ENCODE results near the gene JHY.
"Not testable (repeated sequence)": the region's sequence is repeated elsewhere in the genome, so short reads cannot be mapped to it uniquely, and the experiment has no call there.

Gene JHY

DNA sequence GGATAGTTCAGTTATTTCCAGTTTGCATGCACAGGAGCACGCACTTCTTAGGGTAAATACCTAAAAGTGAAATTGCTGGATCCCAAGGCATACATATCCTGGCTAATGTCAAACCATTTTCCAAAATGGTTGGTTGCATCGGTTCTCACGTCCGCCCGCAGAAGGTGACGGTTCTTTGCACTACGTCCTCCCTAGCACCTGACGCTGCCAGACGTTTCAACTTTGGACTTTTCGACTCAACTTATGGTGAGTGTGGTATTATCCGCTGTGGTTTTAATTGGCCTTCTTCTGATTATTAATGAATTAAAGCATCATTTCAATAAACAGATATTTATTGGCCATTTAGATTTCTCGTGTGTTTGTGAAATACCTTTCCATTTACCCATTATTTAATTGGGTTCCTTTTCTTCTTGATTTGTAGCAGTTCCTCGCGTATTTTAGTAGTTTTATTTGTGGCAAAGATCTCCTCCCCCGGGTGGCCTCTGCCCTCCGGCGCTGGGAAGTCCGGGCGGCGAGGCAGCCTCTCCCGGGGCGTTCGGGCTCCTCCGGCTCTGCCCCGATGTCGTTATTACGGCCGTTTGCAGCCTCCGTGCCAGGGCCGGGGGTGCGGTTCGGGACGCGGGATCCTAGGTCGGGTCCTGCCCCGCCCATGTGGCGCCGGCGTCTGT, at the start of gene JHY:
Gene JHY (plus strand): TSS at position 571 of the 668 bp plus-strand sequence. CDS start 3,091 bp downstream, outside the sequence.
- DNase-seq, result no peak

DNA sequence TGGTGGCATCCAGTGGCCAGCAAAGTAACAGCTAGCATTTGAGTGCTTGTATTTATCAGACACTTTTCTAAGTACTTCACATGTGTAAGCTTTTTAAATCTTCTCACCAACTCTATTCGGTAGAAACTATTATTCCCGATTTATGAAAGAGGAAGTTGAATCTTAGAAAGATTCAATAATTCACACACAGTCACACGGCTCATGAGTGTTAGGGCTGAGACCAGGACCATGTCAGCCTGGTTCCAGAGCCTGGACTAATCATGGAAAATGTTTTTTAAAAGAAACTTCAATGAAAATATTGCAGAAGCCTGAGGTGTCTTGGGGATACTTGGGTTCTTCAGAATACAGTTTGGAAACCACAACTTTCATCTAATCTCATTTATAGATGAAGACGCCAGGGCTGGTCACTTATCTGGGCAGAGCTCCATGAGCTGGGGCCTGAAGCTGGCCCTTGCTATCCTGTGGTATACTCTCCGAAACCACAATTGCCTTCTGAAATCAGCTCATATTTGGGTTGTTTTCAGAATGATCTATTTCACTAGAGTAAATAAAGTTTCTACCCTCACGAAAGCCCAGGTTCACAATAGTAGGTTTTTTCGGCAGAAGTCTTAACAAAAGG, 48.6 kb upstream of the JHY start:
- no peak for DNase-seq

DNA sequence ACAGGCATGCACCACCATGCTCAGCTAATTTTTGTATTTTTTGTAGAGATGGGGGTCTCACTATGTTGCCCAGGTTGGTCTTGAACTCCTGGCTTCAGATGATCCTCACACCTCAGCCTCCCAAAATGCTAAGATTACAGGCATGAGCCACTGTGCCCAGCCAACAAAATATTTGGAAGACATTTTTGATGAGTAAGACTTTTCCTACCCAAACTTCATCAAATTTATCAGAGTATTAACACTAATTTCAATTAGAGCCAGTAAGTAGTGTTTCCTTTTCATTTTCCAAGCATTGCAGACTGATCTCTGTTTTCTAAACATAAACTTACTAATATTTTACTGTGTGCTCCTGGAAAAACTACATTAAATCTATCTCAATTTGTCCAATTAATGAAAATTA, 45.6 kb upstream of the JHY start:
- DNase-seq, result no peak

DNA sequence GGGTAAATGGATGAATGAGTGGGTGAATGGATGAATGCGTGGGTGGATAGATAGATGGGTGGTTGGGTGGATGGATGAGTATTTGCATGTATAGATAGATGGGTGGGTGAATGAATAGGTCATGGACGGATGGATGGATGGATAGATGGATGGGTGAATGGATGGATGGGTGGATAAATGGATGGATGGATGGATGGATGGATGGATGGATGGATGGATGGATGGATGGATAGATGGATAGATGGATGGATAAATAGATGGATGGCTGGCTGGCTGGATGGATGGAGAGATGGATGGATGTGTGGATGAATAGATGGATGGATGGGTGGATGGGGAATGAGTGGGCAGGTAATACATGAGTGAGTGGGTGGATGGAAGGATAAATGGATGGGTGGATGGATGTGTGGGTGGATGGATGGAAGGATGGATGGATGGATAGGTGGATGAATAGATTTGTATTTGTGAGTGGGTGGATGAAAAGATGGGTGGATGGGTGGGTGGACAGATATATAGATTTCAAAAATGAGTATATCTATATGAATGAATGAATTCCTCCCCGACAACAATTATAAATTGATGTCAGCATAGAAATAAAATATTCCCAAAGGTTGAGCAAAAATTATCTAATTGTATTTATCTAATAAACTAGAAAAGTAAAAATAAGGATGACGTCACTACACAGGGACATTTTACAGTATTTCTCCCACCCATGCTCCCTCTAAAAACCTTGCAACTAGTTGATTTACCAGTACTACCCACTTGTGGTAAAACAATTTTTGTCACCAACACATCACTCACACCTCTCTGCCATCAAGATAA, 44.8 kb upstream of the JHY start:
- no peak for DNase-seq

DNA sequence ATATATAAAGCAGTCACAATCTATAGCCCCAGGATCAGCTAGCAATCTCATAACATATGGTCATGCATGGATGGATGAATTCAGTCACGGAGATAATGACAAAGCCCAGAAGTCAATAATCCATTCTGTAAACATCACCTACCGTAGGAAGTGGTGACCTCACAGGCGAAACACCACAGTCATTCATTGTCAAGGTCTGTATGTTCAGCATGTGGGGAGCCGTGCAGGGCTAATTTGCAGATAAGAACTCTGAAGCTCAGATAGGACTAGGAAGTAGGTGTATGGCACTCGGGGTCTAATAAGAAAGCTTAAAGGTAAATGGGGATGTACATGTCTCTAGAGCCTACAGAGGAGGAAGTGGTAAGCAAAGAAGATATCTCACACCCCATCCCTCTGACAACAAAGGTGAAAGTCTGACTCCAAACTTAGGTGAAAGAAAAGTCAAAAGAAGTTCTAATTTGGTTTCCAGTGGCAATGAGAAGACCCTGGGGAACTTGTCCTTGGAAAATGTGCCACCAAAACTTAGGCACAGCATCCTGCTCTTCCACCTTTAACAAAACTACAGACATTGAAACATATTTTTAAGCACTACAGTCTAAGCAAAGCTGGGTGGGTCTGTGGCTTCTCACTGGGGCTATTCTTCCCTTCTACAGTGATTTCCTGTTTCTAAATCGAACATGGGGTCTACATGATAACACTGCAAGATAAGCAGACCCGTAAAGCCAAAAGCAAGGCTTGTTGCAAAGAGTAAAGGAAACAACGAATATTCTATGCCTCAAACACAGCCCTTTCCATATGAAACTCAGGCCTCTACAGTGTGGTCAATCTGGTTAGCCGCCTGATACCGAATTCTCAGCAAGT, 39.0 kb upstream of the JHY start:
- no peak for DNase-seq

DNA sequence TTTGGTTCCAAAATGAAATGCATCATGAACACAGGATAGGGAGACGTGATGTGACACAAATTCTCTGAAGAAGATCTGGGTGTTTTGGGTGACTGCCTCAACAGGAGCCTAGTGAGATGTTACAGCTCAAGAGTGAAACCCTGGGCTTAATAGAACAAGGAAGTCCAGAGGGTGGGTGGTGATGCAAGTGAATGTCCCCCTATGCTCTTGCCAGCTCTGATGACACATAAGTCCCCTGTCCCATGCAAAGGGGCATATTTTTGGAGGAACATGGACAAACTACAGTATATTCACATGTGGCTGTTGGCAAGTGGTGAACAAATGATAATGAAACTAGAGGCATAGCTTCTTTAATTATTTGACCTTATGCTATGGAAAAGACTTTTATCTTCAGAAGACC, 35.1 kb upstream of the JHY start:
- no peak for DNase-seq

DNA sequence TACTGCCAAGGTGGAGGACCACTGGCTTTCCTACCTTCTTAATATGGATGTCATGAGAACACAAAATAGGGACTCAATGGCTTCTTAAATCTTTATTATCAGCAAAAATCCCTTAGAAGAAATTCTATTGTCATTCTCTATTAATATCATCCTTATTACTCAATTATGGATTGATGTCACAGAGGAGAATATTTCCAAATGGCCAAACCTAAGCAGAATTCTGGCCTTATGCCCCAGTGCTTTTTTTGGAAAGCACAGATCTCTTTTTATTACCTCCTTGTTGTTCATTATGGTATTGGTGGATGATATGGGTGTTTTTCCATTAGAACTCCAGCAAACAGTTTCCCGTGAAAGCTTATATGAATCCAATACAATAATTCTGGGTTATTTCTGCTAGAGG, 34.4 kb upstream of the JHY start:
- no peak for DNase-seq

DNA sequence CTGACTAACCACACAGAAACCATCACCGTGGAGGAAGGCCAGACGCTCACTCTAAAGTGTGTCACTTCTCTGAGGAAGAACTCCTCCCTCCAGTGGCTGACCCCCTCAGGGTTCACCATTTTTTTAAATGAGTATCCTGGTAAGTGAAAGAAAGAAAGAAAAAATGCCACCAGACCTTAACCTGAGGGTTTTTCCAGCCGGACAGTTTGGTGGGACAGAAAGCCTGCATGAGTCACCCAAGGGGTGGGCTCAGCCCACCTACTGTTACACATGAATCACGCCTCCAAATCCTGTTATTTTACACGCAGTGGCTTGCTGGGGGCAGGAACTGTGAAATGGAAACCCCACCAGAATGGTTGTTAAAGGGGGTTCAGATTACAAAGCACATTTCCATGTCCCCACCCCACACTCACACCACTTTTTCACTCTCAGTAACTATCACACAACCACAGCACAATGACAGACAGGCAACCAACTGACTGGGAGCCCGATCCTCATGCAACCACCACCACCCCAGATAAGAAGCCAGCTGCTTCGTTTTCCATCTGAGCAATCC, 32.4 kb upstream of the JHY start:
- peak; percentile 87 for DNase-seq

DNA sequence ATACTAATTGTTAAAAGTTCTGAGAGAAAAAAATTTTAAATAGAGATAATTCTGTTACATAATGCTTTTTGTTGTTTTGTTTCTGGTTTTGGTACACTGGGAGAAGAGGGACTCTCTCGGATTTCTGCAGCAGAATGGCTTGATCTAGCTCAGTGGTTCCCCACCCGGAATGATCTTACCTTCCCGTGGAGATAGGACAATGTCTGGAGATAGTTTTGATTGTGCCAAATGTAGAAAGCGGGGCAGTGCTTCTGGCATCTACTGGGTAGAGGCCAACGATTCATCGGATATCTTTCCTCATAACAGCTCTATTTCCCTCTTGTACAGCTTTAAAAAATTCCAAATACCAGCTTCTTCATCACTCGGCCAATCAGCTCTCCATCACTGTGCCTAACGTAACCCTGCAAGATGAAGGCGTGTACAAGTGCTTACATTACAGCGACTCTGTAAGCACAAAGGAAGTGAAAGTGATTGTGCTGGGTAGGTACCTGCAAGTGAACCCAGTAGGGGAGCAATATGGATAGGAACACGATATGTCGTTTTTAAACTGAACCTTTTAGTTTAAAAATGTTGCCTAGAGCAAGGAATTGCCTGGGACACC, 31.1 kb upstream of the JHY start:
- DNase-seq, result no peak

DNA sequence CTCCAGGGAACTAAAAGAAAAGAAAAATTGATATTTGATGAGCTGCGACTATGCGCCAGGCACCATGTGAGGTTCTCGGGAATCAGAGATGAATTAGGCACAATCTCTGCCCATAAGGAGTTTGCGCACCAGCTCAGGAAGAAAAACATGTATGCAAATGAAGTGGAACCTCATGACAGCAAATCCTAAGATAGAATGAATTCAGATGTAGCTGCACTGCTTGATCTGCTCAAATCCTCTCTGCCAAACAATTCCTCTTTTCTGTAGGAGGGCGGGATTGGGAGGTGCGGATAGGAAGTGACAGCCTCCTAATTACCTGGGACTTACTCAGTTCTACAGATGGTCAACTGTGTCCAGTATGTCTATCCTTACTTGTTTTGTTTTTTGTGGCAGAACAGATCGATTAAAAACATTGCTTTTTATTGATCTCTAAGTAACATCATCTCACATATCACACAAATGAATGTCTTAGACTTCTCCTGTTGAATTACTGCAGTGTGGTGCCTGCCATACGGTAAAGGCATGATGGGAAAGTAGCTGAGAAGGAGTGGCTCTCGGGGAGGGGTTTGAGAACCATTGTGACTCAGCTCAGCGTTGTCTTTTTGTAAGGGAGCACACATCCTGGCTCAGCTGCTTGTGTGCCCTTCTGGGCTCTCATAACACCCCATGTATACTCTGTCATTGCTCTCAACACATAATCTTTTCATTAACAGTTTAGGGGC, 30.3 kb upstream of the JHY start:
- DNase-seq, result no peak

DNA sequence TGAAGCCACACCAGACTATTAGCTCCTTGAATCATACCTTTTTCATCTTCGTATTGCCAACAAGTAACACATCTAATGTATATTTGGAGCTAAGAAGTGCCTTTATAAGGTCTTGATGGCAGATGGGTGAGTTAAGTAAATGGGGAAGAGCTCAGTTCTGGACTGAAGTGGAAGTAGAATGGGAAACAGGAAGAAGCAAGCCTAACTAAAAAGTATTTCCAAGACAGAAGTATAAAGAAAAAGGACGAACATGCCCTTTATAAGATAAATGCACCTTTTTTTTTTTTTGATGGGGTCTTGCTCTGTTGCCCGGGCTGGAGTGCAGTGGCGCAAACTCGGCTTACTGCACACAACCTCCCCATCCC, 29.8 kb upstream of the JHY start:
- DNase-seq, result no peak

DNA sequence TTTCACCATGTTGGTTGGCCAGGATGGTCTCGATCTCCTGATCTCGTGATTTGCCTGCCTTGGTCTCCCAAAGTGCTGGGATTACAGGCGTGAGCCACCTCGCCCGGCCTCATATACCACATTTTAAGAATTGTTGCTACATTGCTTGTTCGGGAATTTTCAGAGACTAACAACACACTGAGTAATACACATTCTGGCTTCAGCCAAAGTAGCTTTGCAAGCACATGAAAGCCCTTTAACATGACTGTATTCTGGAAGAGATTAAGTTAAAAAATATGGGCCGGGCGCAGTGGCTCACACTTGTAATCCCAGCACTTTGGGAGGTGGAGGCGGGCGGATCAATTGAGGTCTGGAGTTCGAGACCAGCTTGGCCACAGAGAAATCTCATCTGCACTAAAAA, 29.3 kb upstream of the JHY start:
- no peak for DNase-seq

DNA sequence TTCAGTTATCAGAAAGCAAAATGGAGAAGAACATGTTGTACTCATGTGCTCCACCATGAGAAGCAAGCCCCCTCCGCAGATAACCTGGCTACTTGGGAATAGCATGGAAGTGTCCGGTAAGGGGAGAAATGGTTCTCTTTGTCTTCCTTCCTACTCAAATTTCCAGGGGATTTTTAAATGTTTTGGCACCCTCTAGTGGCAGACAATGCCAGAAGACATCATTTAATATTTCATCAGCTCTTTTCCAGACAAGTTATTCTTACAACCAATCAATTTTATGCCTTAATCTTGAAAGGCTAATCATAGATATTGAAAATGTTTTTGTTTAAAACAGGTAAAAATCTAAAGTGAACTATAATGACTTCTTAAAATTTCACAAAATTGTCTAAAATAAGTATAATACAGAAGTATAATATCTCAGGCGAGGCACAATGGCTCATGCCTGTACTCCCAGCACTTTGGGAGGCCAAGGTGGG, 28.6 kb upstream of the JHY start:
- peak; percentile 84 for DNase-seq

DNA sequence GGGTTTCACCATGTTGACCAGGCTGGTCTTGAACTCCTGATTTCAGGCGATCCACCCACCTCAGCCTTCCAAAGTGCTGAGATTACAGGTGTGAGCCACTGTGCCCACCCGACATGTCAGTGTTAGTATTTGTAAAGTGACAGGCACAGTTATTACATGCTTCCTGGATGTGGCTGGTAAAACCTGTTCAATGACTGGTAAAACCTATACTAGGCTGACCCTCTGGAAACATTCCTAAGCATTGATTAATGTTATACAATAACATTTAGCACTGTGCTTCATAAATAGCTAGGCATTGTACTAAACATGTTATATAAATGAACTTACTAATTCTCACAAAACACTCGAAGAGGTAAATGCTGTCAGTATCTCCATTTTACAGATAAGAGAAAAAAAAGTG, 20.9 kb upstream of the JHY start:
- no peak for DNase-seq

DNA sequence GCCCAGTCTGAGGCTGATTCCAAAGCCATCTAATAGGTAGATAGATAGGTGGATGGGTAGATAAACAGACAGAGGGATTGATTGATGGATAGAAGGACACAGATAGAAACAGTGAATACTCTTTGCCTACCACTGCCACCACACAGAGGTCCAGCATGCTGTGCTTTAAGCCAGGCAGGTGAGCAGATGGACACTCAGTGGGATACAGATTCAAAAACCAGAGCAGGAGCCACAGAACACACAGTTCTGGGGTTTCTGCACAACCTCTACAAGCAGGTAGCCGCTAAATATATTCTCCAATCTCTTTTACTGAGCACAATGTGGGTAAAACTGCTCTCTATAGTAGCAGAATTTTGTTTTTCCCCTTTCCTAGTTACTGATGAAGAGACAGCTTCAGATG, 20.5 kb upstream of the JHY start:
- no peak for DNase-seq

DNA sequence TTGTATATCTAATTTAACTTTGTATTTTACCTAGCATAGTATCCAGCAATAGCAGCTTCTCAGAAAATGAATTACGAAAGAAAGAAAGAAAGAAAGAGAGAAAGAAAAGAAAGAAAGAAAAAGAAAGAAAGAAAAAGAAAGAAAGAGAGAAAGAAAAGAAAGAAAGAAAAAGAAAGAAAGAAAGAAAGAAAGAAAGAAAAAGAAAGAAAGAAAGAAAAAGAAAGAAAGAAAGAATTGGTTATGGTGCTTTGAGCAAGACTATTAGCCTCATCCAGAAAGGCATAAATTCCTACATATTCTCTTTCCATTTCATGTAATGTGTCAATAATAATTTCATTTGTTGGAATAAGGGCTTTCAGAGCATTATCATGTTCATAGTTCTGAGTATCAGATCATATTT, 19.4 kb upstream of the JHY start:
- not testable (repeated sequence) for DNase-seq

DNA sequence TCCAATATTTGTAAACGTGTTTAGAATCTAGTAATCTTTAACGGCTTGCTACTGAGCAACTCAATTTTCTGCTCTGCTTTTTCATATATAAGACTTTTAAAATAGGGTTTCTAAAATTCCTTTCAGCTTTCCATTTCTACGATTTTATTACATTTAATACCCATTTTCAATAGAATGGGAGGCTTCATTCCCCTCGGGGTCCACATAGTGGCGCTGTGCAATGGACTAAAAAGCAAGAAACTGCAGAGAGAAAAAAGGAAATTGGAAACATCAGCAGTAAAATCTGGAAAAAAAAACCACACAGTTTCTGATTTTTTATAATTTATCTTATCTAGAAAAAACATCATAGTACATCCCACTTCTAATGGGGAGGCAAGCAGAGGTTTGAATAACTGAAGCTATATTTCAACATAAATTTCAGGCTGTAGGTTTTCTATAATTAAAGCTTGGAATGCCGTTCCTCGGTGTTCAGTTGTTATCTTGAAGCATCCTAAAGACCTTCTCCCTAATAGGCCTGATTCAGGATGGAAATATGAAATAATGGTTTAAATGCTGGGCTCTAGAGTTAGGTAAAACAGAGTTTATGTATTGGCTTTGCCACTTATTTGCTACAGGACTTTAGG, 18.7 kb upstream of the JHY start:
- DNase-seq, result peak; percentile 19

DNA sequence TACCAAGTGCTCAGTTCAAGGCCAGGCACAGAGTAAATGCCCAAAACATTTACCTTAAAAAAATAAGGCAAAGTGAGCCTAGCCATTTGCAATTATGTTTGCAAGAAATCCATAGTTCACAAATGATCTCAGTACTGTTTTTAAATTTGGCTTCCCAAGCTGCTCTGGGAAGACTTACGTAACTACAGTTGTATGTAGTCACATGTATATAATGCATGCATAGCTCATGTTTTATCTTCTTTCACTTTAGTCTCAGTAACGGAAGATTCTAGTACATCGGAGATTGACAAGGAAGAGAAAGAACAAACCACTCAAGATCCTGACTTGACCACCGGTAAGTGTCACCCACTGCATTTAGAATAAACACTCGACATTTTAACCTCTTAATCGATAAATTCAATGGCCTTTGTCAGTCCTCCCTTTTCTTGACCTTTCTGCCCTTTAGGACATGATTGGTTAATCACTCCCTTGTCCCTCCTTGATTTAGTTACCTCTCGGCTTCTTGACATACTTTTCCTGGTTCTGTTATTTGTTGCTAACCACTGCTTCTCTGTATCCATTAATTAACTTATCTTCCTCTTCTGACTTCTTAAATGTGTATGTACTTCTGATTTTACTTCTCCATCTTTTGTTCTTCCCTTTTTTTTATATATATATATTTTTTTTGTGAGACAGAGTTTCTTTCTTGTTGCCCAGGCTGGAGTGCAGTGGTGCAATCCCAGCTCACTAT, 18.0 kb upstream of the JHY start:
- no peak for DNase-seq

DNA sequence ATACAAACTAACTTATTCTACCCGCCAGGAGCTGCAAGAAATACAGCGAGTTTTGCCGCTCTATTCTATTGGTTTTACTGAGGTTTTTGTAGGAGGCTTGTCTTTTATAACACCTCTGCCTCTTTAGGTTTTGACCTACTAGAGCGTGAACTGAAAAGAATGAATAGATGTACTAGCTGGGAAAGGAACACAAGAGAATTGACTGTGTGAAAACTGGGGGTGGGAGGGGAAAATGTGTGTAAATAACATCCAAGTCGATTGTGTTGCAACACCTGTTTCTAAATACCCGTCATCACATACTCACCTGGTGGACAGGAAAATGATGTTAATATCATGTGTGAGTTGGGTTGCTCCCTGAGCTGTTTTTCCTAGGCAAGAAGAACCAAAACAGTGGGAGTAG, 12.9 kb upstream of the JHY start:
- no peak for DNase-seq

DNA sequence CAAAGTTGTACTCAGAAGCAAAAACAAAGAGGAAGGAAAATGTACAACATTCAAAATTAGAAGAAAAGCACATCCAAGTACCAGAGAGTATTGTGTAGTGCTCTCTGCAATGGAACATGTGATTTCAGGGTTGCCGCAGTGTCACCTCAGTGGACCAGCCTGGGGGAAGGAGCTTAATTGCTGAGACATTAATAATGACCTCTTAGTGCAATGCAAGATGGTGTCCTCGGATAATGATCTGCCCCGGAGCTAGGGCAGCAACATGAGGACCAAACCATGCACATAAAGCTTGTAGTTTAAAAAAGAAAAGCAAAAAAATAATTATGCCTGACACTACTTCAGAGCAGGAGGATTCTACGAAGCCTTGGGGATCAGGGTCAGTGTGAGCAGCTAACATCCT, 11.3 kb upstream of the JHY start:
- no peak for DNase-seq

DNA sequence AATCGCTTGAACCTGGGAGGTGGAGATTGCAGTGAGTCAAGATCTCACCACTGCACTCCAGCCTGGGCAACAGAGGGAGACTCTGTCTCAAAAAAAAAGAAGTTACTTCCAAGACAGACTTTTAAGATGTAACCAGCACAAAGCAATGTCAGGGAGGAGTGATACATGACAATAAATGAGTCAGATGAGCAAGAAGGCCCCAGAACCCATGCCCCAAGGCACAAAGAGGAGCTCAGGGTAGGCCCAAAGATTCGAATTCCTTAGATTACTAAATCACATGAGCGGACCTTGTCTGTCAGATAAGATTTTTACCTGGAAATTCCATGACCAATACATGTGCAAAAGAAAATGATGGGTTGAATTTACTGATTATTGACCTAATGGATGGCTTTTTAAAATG, 10.5 kb upstream of the JHY start:
- DNase-seq, result no peak
